Thymus (tissue), 11 donors: Measurements from ENCODE around the gene SLC35F6. TPM values are rescaled to one million over a fixed set of nuclear protein-coding genes. Genes with fewer than 3 reads are reported as not detected.
A peak's percentile ranks its signal among the peaks of the same experiment; 100 is the strongest.

Experiments used
- DNase-seq, 9 donors: peaks; one replicate each; pipeline ENCODE4 v3.0.0-alpha.2; 2013; ENCODE audit warnings: low spot score in 9 of 9, low read depth in 6 of 9, missing footprints in 1 of 9
- H3K27ac ChIP-seq, 2 donors: one replicate each; pipeline ENCODE4 v1.5.1; 2013; ENCODE audit warnings: control low read depth in 1 of 2, low read depth in 1 of 2, low read length in 1 of 2, mild to moderate bottlenecking in 1 of 2, moderate library complexity in 1 of 2
- H3K27me3 ChIP-seq, 2 donors: one replicate each; pipeline ENCODE4 v1.5.1; 2013; ENCODE audit warnings: low read length in 1 of 2; ENCODE audit not compliant: control insufficient read depth in 2 of 2, insufficient read depth in 1 of 2
- H3K36me3 ChIP-seq, 2 donors: one replicate each; pipeline ENCODE4 v1.5.1; 2013; ENCODE audit warnings: low read length in 1 of 2, mild to moderate bottlenecking in 1 of 2, moderate library complexity in 1 of 2; ENCODE audit not compliant: control insufficient read depth in 2 of 2, insufficient read depth in 2 of 2
- H3K4me1 ChIP-seq, 2 donors: one replicate each; pipeline ENCODE4 v1.5.1; 2013; ENCODE audit warnings: low read length in 2 of 2; ENCODE audit not compliant: control insufficient read depth in 2 of 2, insufficient read depth in 2 of 2
- H3K4me3 ChIP-seq, 2 donors: one replicate each; pipeline ENCODE4 v1.5.1; 2013; ENCODE audit warnings: low read length in 2 of 2, control low read depth in 1 of 2, mild to moderate bottlenecking in 1 of 2
- H3K9me3 ChIP-seq, 2 donors: one replicate each; pipeline ENCODE4 v1.5.1; 2013; ENCODE audit warnings: low read length in 1 of 2, mild to moderate bottlenecking in 1 of 2; ENCODE audit not compliant: control insufficient read depth in 2 of 2, insufficient read depth in 1 of 2
- WGBS: extraction: QIAGEN DNeasy Blood & Tissue Kit; methylation state at CpG from one replicate; pipeline ENCODE4 v1.1.7; 2013; 5-methylcytosine and 5-hydroxymethylcytosine counted together
- polyA plus RNA-seq: library from polyadenylated mRNA; stranded (reverse); fragments of 200-250 nt; gene quantifications from one replicate; pipeline ENCODE4 v1.2.3, GENCODE V29; 2013
- total RNA-seq: library from RNA; stranded (reverse); fragments of 120-200 nt; gene quantifications from one replicate; pipeline ENCODE4 v1.2.4, GENCODE V29; 2013
- donor health status: healthy.

Gene SLC35F6
- total and polyA plus RNA-seq, 2 donors: 7.0 to 10.8 TPM

DNA sequence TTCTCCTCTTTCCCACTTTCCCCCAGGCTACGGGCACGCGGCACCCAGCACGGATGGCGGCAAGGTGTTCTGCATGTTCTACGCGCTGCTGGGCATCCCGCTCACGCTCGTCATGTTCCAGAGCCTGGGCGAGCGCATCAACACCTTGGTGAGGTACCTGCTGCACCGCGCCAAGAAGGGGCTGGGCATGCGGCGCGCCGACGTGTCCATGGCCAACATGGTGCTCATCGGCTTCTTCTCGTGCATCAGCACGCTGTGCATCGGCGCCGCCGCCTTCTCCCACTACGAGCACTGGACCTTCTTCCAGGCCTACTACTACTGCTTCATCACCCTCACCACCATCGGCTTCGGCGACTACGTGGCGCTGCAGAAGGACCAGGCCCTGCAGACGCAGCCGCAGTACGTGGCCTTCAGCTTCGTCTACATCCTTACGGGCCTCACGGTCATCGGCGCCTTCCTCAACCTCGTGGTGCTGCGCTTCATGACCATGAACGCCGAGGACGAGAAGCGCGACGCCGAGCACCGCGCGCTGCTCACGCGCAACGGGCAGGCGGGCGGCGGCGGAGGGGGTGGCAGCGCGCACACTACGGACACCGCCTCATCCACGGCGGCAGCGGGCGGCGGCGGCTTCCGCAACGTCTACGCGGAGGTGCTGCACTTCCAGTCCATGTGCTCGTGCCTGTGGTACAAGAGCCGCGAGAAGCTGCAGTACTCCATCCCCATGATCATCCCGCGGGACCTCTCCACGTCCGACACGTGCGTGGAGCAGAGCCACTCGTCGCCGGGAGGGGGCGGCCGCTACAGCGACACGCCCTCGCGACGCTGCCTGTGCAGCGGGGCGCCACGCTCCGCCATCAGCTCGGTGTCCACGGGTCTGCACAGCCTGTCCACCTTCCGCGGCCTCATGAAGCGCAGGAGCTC lies 36.2 kb upstream of the SLC35F6 start:
- Histone ChIP-seq H3K27ac (no peak overlapping the region), H3K27me3 (peaks cover 17 to 65% of the 10 kb centered on the region in 2 donors), H3K4me1 (peaks cover 4 to 5% of the 10 kb centered on the region in 2 donors), H3K4me3 (no peak overlapping the region), H3K9me3 (peaks cover 0 to 1% of the 10 kb centered on the region in 2 donors), H3K36me3 (no peaks in the 10 kb centered on the region)
- WGBS: 73% methylated on average over 101 of the region's 101 CpGs
- DNase-seq: peak in 1 of 9 donors; percentile 19

DNA sequence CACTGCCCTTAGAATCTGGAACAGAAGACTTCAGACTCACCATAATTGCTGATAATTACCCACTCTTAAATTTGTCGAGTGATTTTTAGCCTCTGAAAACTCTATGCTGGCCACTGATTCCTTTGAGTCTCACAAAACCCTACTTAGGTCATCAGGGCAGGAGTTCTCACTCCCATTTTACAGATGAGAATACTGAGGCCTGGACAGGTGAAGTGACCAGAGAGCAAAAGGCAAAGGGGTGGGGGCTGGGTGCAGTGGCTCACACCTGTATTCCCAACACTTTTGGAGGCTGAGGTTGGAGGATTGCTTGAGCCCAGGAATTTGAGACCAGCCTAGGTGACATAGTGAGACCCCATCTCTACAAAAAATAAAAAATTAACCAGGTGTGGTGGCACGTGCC lies 34.8 kb upstream of the SLC35F6 start:
- no peak for DNase-seq
- Histone ChIP-seq H3K4me1 (peaks cover 2 to 4% of the 10 kb centered on the region in 2 donors), H3K27me3 (peaks cover 19 to 68% of the 10 kb centered on the region in 2 donors), H3K4me3 (no peak overlapping the region), H3K9me3 (peaks cover 0 to 1% of the 10 kb centered on the region in 2 donors), H3K36me3 (no peaks in the 10 kb centered on the region), H3K27ac (no peak overlapping the region)
- 98% methylated on average over 2 of the region's 2 CpGs for WGBS

DNA sequence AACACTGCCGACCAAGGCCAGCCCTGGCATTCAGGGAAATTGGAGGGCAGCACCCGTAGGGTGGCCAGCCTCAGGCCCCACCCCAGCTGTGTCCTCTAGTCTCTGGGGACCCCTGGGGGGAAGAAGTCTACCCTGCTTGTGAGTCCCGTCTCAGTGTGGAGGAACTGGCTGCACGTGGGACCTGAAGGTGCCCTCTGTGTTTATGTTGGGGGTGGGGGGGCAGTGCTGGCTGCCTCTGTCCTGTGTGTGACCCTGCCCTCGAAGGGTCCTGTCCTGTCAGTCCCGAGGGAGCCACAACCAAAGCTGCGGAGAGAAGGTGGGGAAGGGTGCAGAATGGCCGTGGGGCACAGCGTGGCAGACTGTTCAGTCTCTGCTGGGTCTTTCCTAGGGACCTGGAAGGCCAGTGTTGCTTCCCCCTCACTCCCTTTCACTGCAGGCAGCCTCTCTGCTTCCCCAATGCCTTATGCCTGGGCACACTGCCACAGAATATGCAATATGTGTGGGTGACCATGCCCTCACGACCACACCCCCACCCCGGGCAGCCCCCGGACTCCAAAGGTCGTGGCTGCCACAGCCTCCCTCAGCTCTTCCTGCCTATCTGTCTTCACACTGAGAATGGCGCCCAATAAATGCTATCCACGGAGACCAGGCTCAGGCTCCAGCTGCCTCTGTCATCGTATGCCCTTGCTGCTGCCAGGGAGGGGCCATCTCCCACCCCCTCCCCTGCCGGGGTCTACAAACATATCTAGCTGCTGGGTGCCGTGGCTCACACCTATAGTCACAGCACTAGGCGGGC lies 33.3 kb upstream of the SLC35F6 start:
- H3K4me3 ChIP-seq: no peak overlapping the region
- no peaks in the 10 kb centered on the region for H3K4me1 ChIP-seq
- H3K27ac ChIP-seq: no peak overlapping the region
- H3K27me3 ChIP-seq: peaks cover 16 to 65% of the 10 kb centered on the region in 2 donors
- DNase-seq: no peak
- 78% methylated on average over 19 of the region's 19 CpGs for WGBS
- H3K9me3 ChIP-seq: peaks cover 0 to 1% of the 10 kb centered on the region in 2 donors
- H3K36me3 ChIP-seq: no peaks in the 10 kb centered on the region

DNA sequence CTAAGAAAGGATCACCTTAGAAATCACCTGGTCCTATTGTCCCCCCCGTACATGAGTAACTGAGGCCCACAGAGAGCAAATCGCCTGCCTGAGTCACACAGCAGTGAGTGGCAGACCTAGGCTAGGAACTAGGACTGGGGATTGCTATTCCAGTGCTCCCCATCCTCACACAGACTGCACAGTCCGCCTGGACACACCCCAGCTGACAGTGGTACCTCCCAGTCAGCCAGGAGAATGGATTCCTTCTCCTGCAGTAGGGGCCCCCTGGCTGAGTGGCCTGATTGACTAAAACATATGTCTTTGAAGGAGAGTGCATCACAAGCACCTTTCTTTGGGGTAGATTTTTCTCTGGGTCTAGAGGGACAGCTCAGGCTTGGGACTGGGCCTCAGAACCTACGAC lies 32.4 kb upstream of the SLC35F6 start:
- peaks cover 16 to 68% of the 10 kb centered on the region in 2 donors for H3K27me3 ChIP-seq
- H3K9me3 ChIP-seq: peaks cover 0 to 1% of the 10 kb centered on the region in 2 donors
- 94% methylated on average over 4 of the region's 4 CpGs for WGBS
- H3K27ac ChIP-seq: no peak overlapping the region
- no peak for DNase-seq
- no peaks in the 10 kb centered on the region for H3K4me1 ChIP-seq
- H3K4me3 ChIP-seq: no peak overlapping the region
- no peaks in the 10 kb centered on the region for H3K36me3 ChIP-seq

DNA sequence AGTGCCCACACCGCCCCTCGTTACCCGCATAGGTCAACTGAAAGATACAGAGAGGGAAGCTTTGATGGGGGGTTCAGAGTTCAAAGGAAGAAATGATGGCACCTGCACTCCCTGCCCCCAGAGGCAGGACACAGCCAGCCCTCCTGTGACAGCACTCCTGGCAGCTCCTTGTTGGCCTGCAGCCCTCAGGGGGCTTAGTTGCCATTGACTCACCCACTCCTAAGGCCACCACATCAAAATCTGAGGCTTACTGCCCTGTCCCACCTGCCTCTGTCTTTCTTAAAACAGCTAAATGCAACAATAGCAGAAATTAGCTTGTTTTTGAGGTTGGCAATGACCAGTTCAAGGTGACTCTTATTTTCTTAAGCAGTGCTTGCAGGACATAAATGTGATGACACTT lies 31.6 kb upstream of the SLC35F6 start:
- Histone ChIP-seq H3K4me1 (no peaks in the 10 kb centered on the region), H3K36me3 (no peaks in the 10 kb centered on the region), H3K9me3 (peaks cover 0 to 1% of the 10 kb centered on the region in 2 donors), H3K27me3 (peaks cover 16 to 61% of the 10 kb centered on the region in 2 donors), H3K27ac (no peak overlapping the region), H3K4me3 (no peak overlapping the region)
- 94% methylated on average over 3 of the region's 3 CpGs for WGBS
- DNase-seq: no peak

DNA sequence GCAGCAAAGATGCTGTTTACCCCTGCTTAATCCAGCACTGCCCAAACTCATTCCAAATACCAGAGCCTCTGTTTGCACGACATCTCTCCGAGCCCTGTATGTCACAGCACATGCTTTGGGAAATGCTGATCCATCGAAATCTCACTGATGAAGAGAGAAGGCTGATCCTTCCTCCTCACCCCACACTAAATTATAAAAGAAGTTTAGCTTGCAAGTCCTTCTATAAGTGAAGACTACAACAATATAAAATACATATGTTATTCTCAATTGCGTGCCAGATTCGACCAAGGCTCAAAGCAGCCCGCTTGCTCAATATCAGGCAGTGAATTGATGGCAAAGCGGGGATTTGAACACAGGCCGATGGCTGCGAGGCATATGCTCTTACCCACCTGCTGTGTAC lies 30.7 kb upstream of the SLC35F6 start:
- H3K4me3 ChIP-seq: no peak overlapping the region
- 94% methylated on average over 9 of the region's 9 CpGs for WGBS
- no peaks in the 10 kb centered on the region for H3K9me3 ChIP-seq
- no peaks in the 10 kb centered on the region for H3K36me3 ChIP-seq
- H3K27me3 ChIP-seq: peaks cover 9 to 54% of the 10 kb centered on the region in 2 donors
- H3K4me1 ChIP-seq: no peaks in the 10 kb centered on the region
- H3K27ac ChIP-seq: no peak overlapping the region
- no peak for DNase-seq

DNA sequence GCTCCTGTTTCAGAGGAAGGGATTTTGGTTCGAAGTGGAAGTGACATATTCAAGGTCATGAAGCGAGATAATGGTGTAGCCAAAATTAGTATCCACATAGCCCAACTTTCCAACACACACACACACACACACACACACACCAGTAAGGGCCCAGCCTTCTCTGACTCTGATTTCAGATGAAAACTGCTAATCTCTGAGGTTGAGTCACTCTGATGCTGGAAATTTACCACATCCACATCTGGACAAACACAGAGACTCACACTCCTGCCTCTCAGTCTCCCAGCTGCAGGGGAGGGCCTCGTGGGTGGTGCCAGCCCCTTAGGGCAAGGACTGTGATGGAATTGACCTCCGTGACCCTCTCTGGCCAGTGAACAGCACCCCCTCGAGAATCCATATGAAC lies 29.0 kb upstream of the SLC35F6 start:
- Histone ChIP-seq H3K9me3 (no peaks in the 10 kb centered on the region), H3K27me3 (peaks cover 5 to 37% of the 10 kb centered on the region in 2 donors), H3K27ac (no peak overlapping the region), H3K4me1 (peaks cover 0 to under 1% of the 10 kb centered on the region in 2 donors), H3K36me3 (no peaks in the 10 kb centered on the region), H3K4me3 (no peak overlapping the region)
- 82% methylated on average over 5 of the region's 5 CpGs for WGBS
- no peak for DNase-seq

DNA sequence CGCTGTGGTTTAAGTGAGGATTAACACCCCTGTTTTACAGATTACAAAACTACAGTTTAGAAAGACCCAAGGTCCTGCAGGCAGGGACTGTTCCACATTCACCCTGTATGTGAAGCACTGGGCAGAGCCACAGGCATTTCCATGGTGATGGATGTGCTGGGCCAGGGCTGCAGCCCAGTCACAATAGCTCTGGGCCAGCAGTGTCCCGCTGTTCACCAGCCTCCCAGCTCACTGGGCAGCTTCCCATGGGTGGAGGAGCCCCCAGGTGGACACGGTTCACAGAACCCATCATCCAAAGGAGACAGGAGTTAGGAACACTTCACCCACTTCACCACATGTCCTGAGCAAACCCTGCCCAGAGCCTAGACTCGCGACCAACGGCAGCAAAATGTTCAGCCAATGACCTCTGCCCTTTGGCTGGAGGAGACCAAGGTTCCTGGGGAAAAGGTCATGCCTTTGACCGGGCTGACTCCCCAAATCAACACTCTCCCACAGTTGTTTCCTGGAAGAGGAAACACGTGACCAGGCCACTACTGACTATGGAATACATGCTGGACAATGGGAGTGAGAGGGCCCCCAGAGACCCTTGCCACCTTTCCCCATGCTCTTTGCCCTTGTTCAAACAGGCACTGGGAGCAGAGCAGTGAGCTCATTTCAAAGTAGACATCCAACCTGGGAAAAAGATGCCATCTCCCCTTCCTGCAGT lies 28.0 kb upstream of the SLC35F6 start:
- peaks cover 5 to 28% of the 10 kb centered on the region in 2 donors for H3K27me3 ChIP-seq
- 82% methylated on average over 8 of the region's 8 CpGs for WGBS
- no peak overlapping the region for H3K27ac ChIP-seq
- no peaks in the 10 kb centered on the region for H3K36me3 ChIP-seq
- H3K4me3 ChIP-seq: no peak overlapping the region
- H3K9me3 ChIP-seq: no peaks in the 10 kb centered on the region
- no peak for DNase-seq
- H3K4me1 ChIP-seq: peaks cover 4 to 10% of the 10 kb centered on the region in 2 donors
